Smooth muscle cell of the brain vasculature (primary cell): ENCODE results near the gene SLC22A23.
A peak's percentile ranks its signal among the peaks of the same experiment; 100 is the strongest.

Experiments
- DNase-seq: peaks from one replicate; pipeline ENCODE4 v3.0.0-alpha.2; 2012; ENCODE audit warnings: low read depth, low spot score

Gene SLC22A23

GRCh38 chr6:3456898-3457709 is at the start of gene SLC22A23:
SLC22A23 (minus strand) TSS chr6:3457050; CDS start chr6:3456559, 491 bp downstream.
- DNase-seq, result peak; percentile 29

GRCh38 chr6:3506200-3506599 is 49.4 kb upstream of the SLC22A23 start:
- no peak for DNase-seq

- no peak for DNase-seq
These were observed 48.3 kb upstream of the SLC22A23 start for GRCh38 chr6:3504938-3505805.

- no peak for DNase-seq
These were observed 47.5 kb upstream of the SLC22A23 start for GRCh38 chr6:3504354-3504753.

GRCh38 chr6:3501826-3502500 is 45.1 kb upstream of the SLC22A23 start:
- DNase-seq, result no peak

GRCh38 chr6:3500262-3501014 is 43.6 kb upstream of the SLC22A23 start:
- DNase-seq, result no peak

- DNase-seq, result no peak
These were observed 42.8 kb upstream of the SLC22A23 start for GRCh38 chr6:3499603-3500002.

GRCh38 chr6:3496395-3496794 is 39.5 kb upstream of the SLC22A23 start:
- DNase-seq, result no peak

GRCh38 chr6:3494391-3495100 is 37.7 kb upstream of the SLC22A23 start:
- DNase-seq, result no peak

- DNase-seq, result no peak
These were observed 33.8 kb upstream of the SLC22A23 start for GRCh38 chr6:3490625-3490980.

GRCh38 chr6:3489961-3490624 is 33.2 kb upstream of the SLC22A23 start:
- DNase-seq, result no peak

- peak; percentile 40 for DNase-seq
These were observed 32.3 kb upstream of the SLC22A23 start for GRCh38 chr6:3489027-3489757.

GRCh38 chr6:3484946-3485345 is 28.1 kb upstream of the SLC22A23 start:
- no peak for DNase-seq

- DNase-seq, result no peak
These were observed 27.3 kb upstream of the SLC22A23 start for GRCh38 chr6:3484192-3484591.

GRCh38 chr6:3483675-3484074 is 26.8 kb upstream of the SLC22A23 start:
- no peak for DNase-seq

- no peak for DNase-seq
These were observed 26.0 kb upstream of the SLC22A23 start for GRCh38 chr6:3482869-3483268.

GRCh38 chr6:3481640-3482039 is 24.8 kb upstream of the SLC22A23 start:
- no peak for DNase-seq

- DNase-seq, result no peak
These were observed 23.2 kb upstream of the SLC22A23 start for GRCh38 chr6:3480009-3480408.

GRCh38 chr6:3473773-3474172 is 16.9 kb upstream of the SLC22A23 start:
- DNase-seq, result no peak

GRCh38 chr6:3471711-3472110 is 14.9 kb upstream of the SLC22A23 start:
- no peak for DNase-seq
